ENCODE measurements around the gene ARFGEF2. TPM values are rescaled to one million over a fixed set of nuclear protein-coding genes. Genes with fewer than 3 reads are reported as not detected.

ARFGEF2 gene
- total and polyA plus RNA-seq, 2 of the 8 experiments (the other 6 are each of a cell fraction or from before 2014, with no cell fraction given): 8.1 to 21.8 TPM

DNA sequence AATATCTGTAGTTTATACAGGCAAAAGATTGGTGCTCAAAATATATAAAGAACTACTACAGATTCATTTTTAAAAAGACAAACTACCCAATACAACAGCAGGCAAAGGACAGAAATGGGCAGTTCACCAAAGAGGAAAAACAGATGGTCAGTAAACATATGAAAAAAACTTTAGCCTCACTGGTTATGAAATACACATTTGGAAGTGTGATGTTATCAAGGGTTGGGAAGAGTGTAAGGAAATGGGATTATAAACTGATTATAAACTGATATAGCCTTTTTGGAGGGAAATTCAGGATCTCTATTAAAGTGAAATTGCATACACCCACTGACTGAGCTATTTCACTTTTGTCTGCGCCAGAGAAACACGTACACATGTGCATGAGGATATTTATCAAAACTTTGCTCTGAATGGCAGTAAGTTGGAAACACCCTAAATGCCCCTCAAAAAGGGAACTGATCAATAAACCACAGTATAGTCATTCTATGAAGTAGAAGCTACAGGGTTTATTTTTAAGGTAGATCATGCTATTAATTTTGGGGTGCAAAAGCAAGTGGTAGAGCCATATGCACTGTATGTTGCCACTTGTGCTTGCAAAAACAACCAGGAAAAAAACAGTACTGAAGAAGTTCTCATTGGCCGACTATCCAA, 32.2 kb upstream of the ARFGEF2 start:
- no peaks in the 10 kb centered on the region for H3K4me1 ChIP-seq (replicated peaks in 1 of 4; ENCODE audit: control insufficient read depth in 3 of 4, insufficient read depth in 4 of 4, low read length in 3 of 4)
- H2AFZ ChIP-seq (ENCODE audit: low read length): no peak overlapping the region
- no peaks in the 10 kb centered on the region for H3K27me3 ChIP-seq (replicated peaks in 1 of 4; ENCODE audit: control insufficient read depth in 3 of 4, extremely low read depth in 1 of 4, insufficient read depth in 3 of 4, low read length in 3 of 4)
- ChIA-PET CTCF (ENCODE audit: partially characterized antibody) (interaction anchor here (0.6 to 1.7 kb wide), 2 partner anchors 58 to 232 kb away, joined by 3 to 6 read pairs; no protein-coding TSS in a partner anchor), POLR2A (ENCODE audit: partially characterized antibody) (no interaction called here)
- no peak overlapping the region for H2BK5ac ChIP-seq (ENCODE audit: low read depth, low read length)
- no peak overlapping the region for H4K91ac ChIP-seq (replicated peaks; ENCODE audit: insufficient read length, low read length)
- H3K79me1 ChIP-seq (ENCODE audit: low read depth, low read length): no peaks in the 10 kb centered on the region
- no peak overlapping the region for H3K4me2 ChIP-seq (ENCODE audit: insufficient read depth in 1 of 2, low read depth in 2 of 2, low read length in 2 of 2)
- H2BK20ac ChIP-seq (ENCODE audit: low read length): no peak overlapping the region
- H3K56ac ChIP-seq (replicated peaks; ENCODE audit: insufficient read length, low read depth, low read length): no peak overlapping the region
- H3K36me3 ChIP-seq (ENCODE audit: control insufficient read depth in 2 of 4, insufficient read depth in 4 of 4, low read length in 3 of 4): no peaks in the 10 kb centered on the region
- no peak for FAIRE-seq
- no peak overlapping the region for H3K27ac ChIP-seq (ENCODE audit: low read depth, low read length)
- H3K9me3 ChIP-seq (ENCODE audit: insufficient read depth in 2 of 2, low read depth in 1 of 2, low read length in 1 of 2): no peaks in the 10 kb centered on the region
- WGBS, 2 experiments (ENCODE audit: extremely low coverage in 1 of 2, insufficient coverage in 1 of 2, insufficient read length in 1 of 2, insufficient replicate concordance in 2 of 2, low coverage in 1 of 2, low lambda C conversion rate in 2 of 2, missing lambda C conversion rate in 1 of 2): 93% methylated on average over 3 of the region's 3 CpGs; no CpG with 5 or more reads in 1 of the 2 experiments
- no peak overlapping the region for H2BK12ac ChIP-seq (ENCODE audit: low read depth, low read length)
- no peaks in the 10 kb centered on the region for H3K79me2 ChIP-seq (ENCODE audit: control insufficient read depth in 1 of 2, insufficient read depth in 2 of 2, low read length in 2 of 2)
- no peak overlapping the region for H4K5ac ChIP-seq (ENCODE audit: insufficient read length, low read depth, low read length)
- H2BK120ac ChIP-seq (replicated peaks; ENCODE audit: low read depth, low read length): no peak overlapping the region
- no peaks in the 10 kb centered on the region for H3K23me2 ChIP-seq (ENCODE audit: low read depth, low read length)
- no peaks in the 10 kb centered on the region for H4K20me1 ChIP-seq (replicated peaks in 1 of 2; ENCODE audit: control insufficient read depth in 1 of 2, insufficient read depth in 2 of 2, low read length in 2 of 2)
- H3K18ac ChIP-seq (ENCODE audit: extremely low read depth, low read length): no peak overlapping the region
- H3K14ac ChIP-seq (ENCODE audit: insufficient read length): no peak overlapping the region
- no peak overlapping the region for H3K4me3 ChIP-seq (ENCODE audit: extremely low read depth in 1 of 4, insufficient read depth in 2 of 4, low read depth in 3 of 4, low read length in 4 of 4)
- H2AK5ac ChIP-seq (ENCODE audit: low read depth, low read length): no peak overlapping the region
- no peak overlapping the region for H4K8ac ChIP-seq (ENCODE audit: extremely low read depth, insufficient read depth, low read length)
- H3K9ac ChIP-seq (replicated peaks in 1 of 4; ENCODE audit: extremely low read depth in 1 of 4, low read depth in 3 of 4, low read length in 3 of 4): no peak overlapping the region
- no peak overlapping the region for H2BK15ac ChIP-seq (ENCODE audit: low read length)
- DNase-seq (ENCODE audit: low read depth in 1 of 2, low spot score in 2 of 2): no peak
- H3K23ac ChIP-seq (ENCODE audit: insufficient read length): no peak overlapping the region
- no peak overlapping the region for H3K4ac ChIP-seq (replicated peaks; ENCODE audit: insufficient read length, low read depth, low read length)
- TF ChIP-seq GTF2F1 (IDR thresholded peaks at IDR 0.05; ENCODE audit: borderline replicate concordance, low read depth, low read length): no peak
- TF ChIP-seq, protein P1, sequence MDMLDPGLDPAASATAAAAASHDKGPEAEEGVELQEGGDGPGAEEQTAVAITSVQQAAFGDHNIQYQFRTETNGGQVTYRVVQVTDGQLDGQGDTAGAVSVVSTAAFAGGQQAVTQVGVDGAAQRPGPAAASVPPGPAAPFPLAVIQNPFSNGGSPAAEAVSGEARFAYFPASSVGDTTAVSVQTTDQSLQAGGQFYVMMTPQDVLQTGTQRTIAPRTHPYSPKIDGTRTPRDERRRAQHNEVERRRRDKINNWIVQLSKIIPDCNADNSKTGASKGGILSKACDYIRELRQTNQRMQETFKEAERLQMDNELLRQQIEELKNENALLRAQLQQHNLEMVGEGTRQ (IDR thresholded peaks at IDR 0.05; ENCODE audit: low read length): no peak
- TF ChIP-seq RFX5 (IDR thresholded peaks at IDR 0.05; ENCODE audit: borderline replicate concordance, low read depth, low read length): no peak
- no peak for TF ChIP-seq NANOG (IDR thresholded peaks at IDR 0.05; ENCODE audit: insufficient read depth, low read depth, low read length, poor library complexity, severe bottlenecking)
- no peak for TF ChIP-seq TAF7 (optimal IDR thresholded peaks at IDR 0.05; ENCODE audit: borderline replicate concordance, low read depth, low read length)
- TF ChIP-seq TBP (IDR thresholded peaks at IDR 0.05; ENCODE audit: low read depth, low read length): no peak
- no peak for TF ChIP-seq SIX5 (IDR thresholded peaks at IDR 0.05; ENCODE audit: low read depth, low read length)
- no peak for TF ChIP-seq TEAD4 (IDR thresholded peaks at IDR 0.05; ENCODE audit: low read depth, low read length)
- no peak for TF ChIP-seq CEBPB (IDR thresholded peaks at IDR 0.05; ENCODE audit: low read depth, low read length)
- no peak for TF ChIP-seq ZNF274 (IDR thresholded peaks at IDR 0.05; ENCODE audit: borderline replicate concordance, extremely low read depth, low read length)
- TF ChIP-seq, protein P2, sequence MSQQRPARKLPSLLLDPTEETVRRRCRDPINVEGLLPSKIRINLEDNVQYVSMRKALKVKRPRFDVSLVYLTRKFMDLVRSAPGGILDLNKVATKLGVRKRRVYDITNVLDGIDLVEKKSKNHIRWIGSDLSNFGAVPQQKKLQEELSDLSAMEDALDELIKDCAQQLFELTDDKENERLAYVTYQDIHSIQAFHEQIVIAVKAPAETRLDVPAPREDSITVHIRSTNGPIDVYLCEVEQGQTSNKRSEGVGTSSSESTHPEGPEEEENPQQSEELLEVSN (IDR thresholded peaks at IDR 0.05): no peak

All from H1 (cell line).